PC-9 (cell line): Measurements from ENCODE around the gene TREX2.

Experiments
- EZH2 ChIP-seq: fragments of 200-600 bp; sonication (generic); IDR thresholded peaks from 2 replicates; pipeline ENCODE4 v1.8.0; 2017; ENCODE audit warnings: antibody characterized with exemption, low read depth
- TF ChIP-seq, protein P1 (sequence below): fragments of 200-600 bp; sonication (generic); conservative IDR thresholded peaks from 2 replicates; pipeline ENCODE4 v1.6.1; 2017; ENCODE audit warnings: mixed run types, antibody characterized with exemption, mild to moderate bottlenecking, moderate library complexity

GRCh38 chrX:153475751-153476281 lies 30.0 kb upstream of the TREX2 start:
- TF ChIP-seq, protein P1, sequence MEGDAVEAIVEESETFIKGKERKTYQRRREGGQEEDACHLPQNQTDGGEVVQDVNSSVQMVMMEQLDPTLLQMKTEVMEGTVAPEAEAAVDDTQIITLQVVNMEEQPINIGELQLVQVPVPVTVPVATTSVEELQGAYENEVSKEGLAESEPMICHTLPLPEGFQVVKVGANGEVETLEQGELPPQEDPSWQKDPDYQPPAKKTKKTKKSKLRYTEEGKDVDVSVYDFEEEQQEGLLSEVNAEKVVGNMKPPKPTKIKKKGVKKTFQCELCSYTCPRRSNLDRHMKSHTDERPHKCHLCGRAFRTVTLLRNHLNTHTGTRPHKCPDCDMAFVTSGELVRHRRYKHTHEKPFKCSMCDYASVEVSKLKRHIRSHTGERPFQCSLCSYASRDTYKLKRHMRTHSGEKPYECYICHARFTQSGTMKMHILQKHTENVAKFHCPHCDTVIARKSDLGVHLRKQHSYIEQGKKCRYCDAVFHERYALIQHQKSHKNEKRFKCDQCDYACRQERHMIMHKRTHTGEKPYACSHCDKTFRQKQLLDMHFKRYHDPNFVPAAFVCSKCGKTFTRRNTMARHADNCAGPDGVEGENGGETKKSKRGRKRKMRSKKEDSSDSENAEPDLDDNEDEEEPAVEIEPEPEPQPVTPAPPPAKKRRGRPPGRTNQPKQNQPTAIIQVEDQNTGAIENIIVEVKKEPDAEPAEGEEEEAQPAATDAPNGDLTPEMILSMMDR: no peak
- no peak for TF ChIP-seq EZH2
